Measurements from ENCODE around the gene ABI1. TPM values are rescaled to one million over a fixed set of nuclear protein-coding genes. Genes with fewer than 3 reads are reported as not detected.

Gene ABI1
- total and polyA plus RNA-seq, 2 donors (not counting 1 experiment from before 2014, with no cell fraction given): 37.8 to 80.5 TPM

GRCh38 chr10:26806557-26806956 is 54.2 kb downstream of the ABI1 start:
- Mint-ChIP-seq H3K9me3 (ENCODE audit: insufficient read depth) (no peaks in the 10 kb centered on the region), H3K4me3 (no peak overlapping the region), H3K4me1 (peaks cover 60% of the 10 kb centered on the region), H3K27me3 (no peaks in the 10 kb centered on the region), H3K27ac (peak overlapping the region; percentile 39)
- Histone ChIP-seq H4K20me1 (ENCODE audit: control insufficient read depth, insufficient read depth, low read length, poor library complexity, severe bottlenecking) (peaks cover 48% of the 10 kb centered on the region), H3K9me3 (ENCODE audit: control extremely low read depth in 1 of 3, control insufficient read depth in 2 of 3, insufficient read depth in 1 of 3, low read length in 2 of 3) (no peaks in the 10 kb centered on the region), H3K27ac (ENCODE audit: low read length in 2 of 2) (peak overlapping the region in 1 of 2 donors; percentile 48), H3K4me1 (ENCODE audit: control insufficient read depth in 2 of 2, insufficient read depth in 2 of 2, low read length in 2 of 2) (peaks cover 44 to 49% of the 10 kb centered on the region in 2 donors), H3K27me3 (replicated peaks in 1 of 4; ENCODE audit: control extremely low read depth in 1 of 4, control insufficient read depth in 3 of 4, insufficient read depth in 4 of 4, low read length in 3 of 4) (no peaks in the 10 kb centered on the region), H3K9ac (ENCODE audit: low read length) (no peak overlapping the region), H3K4me2 (replicated peaks; ENCODE audit: low read depth, low read length, poor library complexity, severe bottlenecking) (peak overlapping the region; percentile 27), H3K79me2 (ENCODE audit: control insufficient read depth, insufficient read depth, low read length) (peaks cover 98% of the 10 kb centered on the region), H3K4me3 (ENCODE audit: control extremely low read depth in 1 of 5, extremely low read depth in 1 of 5, insufficient read depth in 1 of 5, low read depth in 2 of 5, low read length in 4 of 5) (no peak overlapping the region), H3K36me3 (replicated peaks in 1 of 2; ENCODE audit: control extremely low read depth in 1 of 2, control insufficient read depth in 1 of 2, extremely low read depth in 1 of 2, insufficient read depth in 2 of 2, low read length in 1 of 2) (peaks cover 0 to 2% of the 10 kb centered on the region in 2 experiments), H2AFZ (ENCODE audit: insufficient read depth, low read depth, low read length, poor library complexity, severe bottlenecking) (no peak overlapping the region)
- ATAC-seq (ENCODE audit: low read depth): no peak
- DNase-seq: no peak
- no CpG with 5 or more reads among the region's 1 CpG for WGBS (ENCODE audit: insufficient coverage)
- ChIA-PET CTCF (interaction anchor here (1.0 to 1.3 kb wide), 2 partner anchors 55 to 81 kb away, joined by 4 read pairs; partner anchors contain the start of gene ABI1), POLR2A (interaction anchor here (0.6 kb wide), 1 partner anchor 51 kb away, joined by 4 read pairs; no protein-coding TSS in a partner anchor)
- no peak for TF ChIP-seq EZH2 (IDR thresholded peaks at IDR 0.05; ENCODE audit: borderline replicate concordance, insufficient read depth, low read depth, low read length, poor library complexity, severe bottlenecking)
- no peak for TF ChIP-seq CTCF (IDR thresholded peaks at IDR 0.05)
- intact Hi-C loops (cut with micrococcal nuclease): no loop called here

GRCh38 chr10:26805567-26806245 is 55.1 kb downstream of the ABI1 start:
- H3K79me2 ChIP-seq (ENCODE audit: control insufficient read depth, insufficient read depth, low read length): peaks cover 100% of the 10 kb centered on the region
- H3K4me3 Mint-ChIP-seq: peak overlapping the region; percentile 33
- peaks cover 0 to 2% of the 10 kb centered on the region in 2 experiments for H3K36me3 ChIP-seq (replicated peaks in 1 of 2; ENCODE audit: control extremely low read depth in 1 of 2, control insufficient read depth in 1 of 2, extremely low read depth in 1 of 2, insufficient read depth in 2 of 2, low read length in 1 of 2)
- no peak overlapping the region for H2AFZ ChIP-seq (ENCODE audit: insufficient read depth, low read depth, low read length, poor library complexity, severe bottlenecking)
- ATAC-seq (ENCODE audit: low read depth) (no peak), DNase-seq (no peak)
- H3K27ac ChIP-seq (ENCODE audit: low read length in 2 of 2): peak overlapping the region in 1 of 2 donors; percentile 48
- H3K4me2 ChIP-seq (replicated peaks; ENCODE audit: low read depth, low read length, poor library complexity, severe bottlenecking): peak overlapping the region; percentile 27
- H4K20me1 ChIP-seq (ENCODE audit: control insufficient read depth, insufficient read depth, low read length, poor library complexity, severe bottlenecking): peaks cover 48% of the 10 kb centered on the region
- TF ChIP-seq CTCF (IDR thresholded peaks at IDR 0.05) (no peak), EZH2 (IDR thresholded peaks at IDR 0.05; ENCODE audit: borderline replicate concordance, insufficient read depth, low read depth, low read length, poor library complexity, severe bottlenecking) (no peak)
- no peaks in the 10 kb centered on the region for H3K27me3 Mint-ChIP-seq
- intact Hi-C loops (cut with micrococcal nuclease): no loop called here
- peaks cover 69% of the 10 kb centered on the region for H3K4me1 Mint-ChIP-seq
- H3K9me3 ChIP-seq (ENCODE audit: control extremely low read depth in 1 of 3, control insufficient read depth in 2 of 3, insufficient read depth in 1 of 3, low read length in 2 of 3): peaks cover 0 to 2% (median 0%) of the 10 kb centered on the region in 3 donors
- no peak overlapping the region for H3K4me3 ChIP-seq (ENCODE audit: control extremely low read depth in 1 of 5, extremely low read depth in 1 of 5, insufficient read depth in 1 of 5, low read depth in 2 of 5, low read length in 4 of 5)
- H3K9ac ChIP-seq (ENCODE audit: low read length): no peak overlapping the region
- POLR2A ChIA-PET: interaction anchor here (1.1 kb wide), 1 partner anchor 55 kb away, joined by 3 read pairs; the partner anchor contains the start of gene ABI1
- H3K9me3 Mint-ChIP-seq (ENCODE audit: insufficient read depth): no peaks in the 10 kb centered on the region
- WGBS (ENCODE audit: insufficient coverage): 66% methylated on average over 2 of the region's 2 CpGs
- CTCF ChIA-PET: interaction anchor here (0.9 to 1.9 kb wide), 6 partner anchors 9 to 80 kb away, joined by 3 to 4 read pairs (median 4); partner anchors contain the start of gene ABI1
- H3K27ac Mint-ChIP-seq: peak overlapping the region; percentile 39
- H3K27me3 ChIP-seq (replicated peaks in 1 of 4; ENCODE audit: control extremely low read depth in 1 of 4, control insufficient read depth in 3 of 4, insufficient read depth in 4 of 4, low read length in 3 of 4): no peaks in the 10 kb centered on the region
- peaks cover 53 to 58% of the 10 kb centered on the region in 2 donors for H3K4me1 ChIP-seq (ENCODE audit: control insufficient read depth in 2 of 2, insufficient read depth in 2 of 2, low read length in 2 of 2)

Data from B cell (primary cell).